Mucosa of gallbladder (tissue), 1 donor: Measurements from ENCODE around the gene NUDT14. TPM values are rescaled to one million over a fixed set of nuclear protein-coding genes. Genes with fewer than 3 reads are reported as not detected.

ENCODE experiments used
- DNase-seq: peaks from one replicate; pipeline ENCODE4 v3.0.0-alpha.2; 2020; ENCODE audit warnings: low spot score
- total RNA-seq: library from RNA; stranded (reverse); gene quantifications from one replicate; pipeline ENCODE4 v1.2.1, GENCODE V29; 2021
- donor health status: DM: no; HTN: no; CAD: no.

Gene NUDT14
- total RNA-seq, 1 donor from 2014 or later, result 47.2 TPM

- DNase-seq, result no peak
Measured at GRCh38 chr14:105146976-105147635, 34.0 kb downstream of the NUDT14 start.

GRCh38 chr14:105146181-105146975, 34.7 kb downstream of the NUDT14 start:
- no peak for DNase-seq

GRCh38 chr14:105145381-105146180, 35.5 kb downstream of the NUDT14 start:
- DNase-seq, result no peak

- no peak for DNase-seq
Measured at GRCh38 chr14:105144666-105145380, 36.3 kb downstream of the NUDT14 start.

- DNase-seq, result no peak
Measured at GRCh38 chr14:105144026-105144665, 37.0 kb downstream of the NUDT14 start.

- DNase-seq, result no peak
Measured at GRCh38 chr14:105143451-105144025, 37.6 kb downstream of the NUDT14 start.

- DNase-seq, result no peak
Measured at GRCh38 chr14:105142651-105143450, 38.3 kb downstream of the NUDT14 start.

- DNase-seq, result no peak
Measured at GRCh38 chr14:105141486-105142281, 39.4 kb downstream of the NUDT14 start.

- no peak for DNase-seq
Measured at GRCh38 chr14:105141026-105141425, 40.1 kb downstream of the NUDT14 start.

GRCh38 chr14:105140581-105140980, 40.5 kb downstream of the NUDT14 start:
- no peak for DNase-seq

- DNase-seq, result no peak
Measured at GRCh38 chr14:105139831-105140239, 41.3 kb downstream of the NUDT14 start.

- DNase-seq, result no peak
Measured at GRCh38 chr14:105139212-105139825, 41.8 kb downstream of the NUDT14 start.

- no peak for DNase-seq
Measured at GRCh38 chr14:105138551-105139111, 42.5 kb downstream of the NUDT14 start.

GRCh38 chr14:105138021-105138541, 43.0 kb downstream of the NUDT14 start:
- no peak for DNase-seq

- DNase-seq, result no peak
Measured at GRCh38 chr14:105137481-105138020, 43.6 kb downstream of the NUDT14 start.

- DNase-seq, result no peak
Measured at GRCh38 chr14:105136401-105137322, 44.5 kb downstream of the NUDT14 start.
